WTC11 (cell line): ENCODE data around the gene SIM2. TPM values are rescaled to one million over a fixed set of nuclear protein-coding genes. Genes with fewer than 3 reads are reported as not detected.

Experiments used
- ATAC-seq: fragments of 200-7000 bp; cut with Tn5 transposase; 2 replicates; pipeline ENCODE4 v1.10.0; 2021; ENCODE audit warnings: mild to moderate bottlenecking, moderate library complexity
- CTCF ChIA-PET: fragments of 300-600 bp; sonication (Branson Sonifier 250); formaldehyde crosslinking; loops from one replicate; lab custom pipeline; 2021; ENCODE audit warnings: antibody characterized with exemption; lab: Charles Lee
- POLR2A ChIA-PET: fragments of 350-600 bp; sonication (Branson Sonifier 250); formaldehyde crosslinking; loops from one replicate; lab custom pipeline; 2021; ENCODE audit warnings: antibody characterized with exemption; lab: Charles Lee
- DNase-seq: peaks from one replicate; pipeline ENCODE4 v3.0.0; 2021; ENCODE audit warnings: low spot score
- H3K27ac Mint-ChIP-seq: 2 replicates; pipeline ENCODE4 v1.8.0; 2021; ENCODE audit warnings: mixed read lengths
- H3K27me3 Mint-ChIP-seq: 2 replicates; pipeline ENCODE4 v1.8.0; 2021; ENCODE audit warnings: low read depth, mild to moderate bottlenecking, moderate library complexity, mixed read lengths
- H3K36me3 Mint-ChIP-seq: 2 replicates; pipeline ENCODE4 v1.8.0; 2021; ENCODE audit warnings: mixed read lengths
- H3K4me1 Mint-ChIP-seq: 2 replicates; pipeline ENCODE4 v1.8.0; 2022; ENCODE audit warnings: mixed read lengths
- H3K4me3 Mint-ChIP-seq: 2 replicates; pipeline ENCODE4 v1.8.0; 2021; ENCODE audit warnings: mild to moderate bottlenecking, moderate library complexity, mixed read lengths
- H3K9me3 Mint-ChIP-seq: 2 replicates; pipeline ENCODE4 v1.8.0; 2021; ENCODE audit warnings: mixed read lengths
- CREB1 ChIP-seq: sonication (generic); formaldehyde crosslinking; IDR thresholded peaks from 2 replicates; pipeline ENCODE4 v1.8.0; 2023; ENCODE audit warnings: mild to moderate bottlenecking, missing genetic modification reagents
- FOXP1 ChIP-seq: sonication (generic); formaldehyde crosslinking; IDR thresholded peaks from 2 replicates; pipeline ENCODE4 v1.8.0; 2022; ENCODE audit warnings: missing genetic modification reagents, mild to moderate bottlenecking, moderate library complexity, borderline replicate concordance
- GTF2I ChIP-seq: fragments of 250-450 bp; sonication (Bioruptor Pico); conservative IDR thresholded peaks from 2 replicates; pipeline ENCODE4 v1.4.0; 2021; ENCODE audit warnings: mild to moderate bottlenecking
- KAT7 ChIP-seq: sonication (generic); formaldehyde crosslinking; IDR thresholded peaks from 2 replicates; pipeline ENCODE4 v1.8.1; 2023; ENCODE audit warnings: missing genetic modification reagents, mild to moderate bottlenecking, borderline replicate concordance
- MXD4 ChIP-seq: fragments of 250-450 bp; sonication (Bioruptor Pico); IDR thresholded peaks from 2 replicates; pipeline ENCODE4 v1.8.0; 2021; ENCODE audit warnings: mild to moderate bottlenecking, moderate library complexity, borderline replicate concordance
- NFATC4 ChIP-seq: fragments of 250-450 bp; sonication (Bioruptor Pico); IDR thresholded peaks from 2 replicates; pipeline ENCODE4 v1.9.0; 2021; ENCODE audit warnings: mild to moderate bottlenecking
- PRRX2 ChIP-seq: fragments of 250-450 bp; sonication (Bioruptor Pico); IDR thresholded peaks from 2 replicates; pipeline ENCODE4 v1.8.0; 2021; ENCODE audit warnings: mild to moderate bottlenecking
- RORB ChIP-seq: fragments of 250-450 bp; sonication (Bioruptor Pico); IDR thresholded peaks from 2 replicates; pipeline ENCODE4 v1.9.0; 2021; ENCODE audit warnings: mild to moderate bottlenecking
- TEAD4 ChIP-seq: sonication (generic); formaldehyde crosslinking; IDR thresholded peaks from 2 replicates; pipeline ENCODE4 v1.8.0; 2022; ENCODE audit warnings: mild to moderate bottlenecking, missing genetic modification reagents
- ZBTB21 ChIP-seq: sonication (generic); formaldehyde crosslinking; IDR thresholded peaks from 2 replicates; pipeline ENCODE4 v1.8.1; 2023; ENCODE audit warnings: mild to moderate bottlenecking, missing genetic modification reagents, borderline replicate concordance
- total RNA-seq: library from RNA; stranded (reverse); gene quantifications from 3 replicates; pipeline ENCODE4 v1.2.3, GENCODE V29; 2021
- TF ChIP-seq, protein P1 (sequence below): sonication (generic); formaldehyde crosslinking; IDR thresholded peaks from 2 replicates; pipeline ENCODE4 v1.8.1; 2023; ENCODE audit warnings: mild to moderate bottlenecking, missing genetic modification reagents, borderline replicate concordance
- TF ChIP-seq, protein P2 (sequence below): sonication (generic); formaldehyde crosslinking; IDR thresholded peaks from 2 replicates; pipeline ENCODE4 v1.8.0; 2023; ENCODE audit warnings: missing genetic modification reagents, mild to moderate bottlenecking, borderline replicate concordance
- TF ChIP-seq, protein P3 (sequence below): fragments of 250-450 bp; sonication (Bioruptor Pico); IDR thresholded peaks from 2 replicates; pipeline ENCODE4 v1.9.0; 2021; ENCODE audit warnings: moderate library complexity, mild to moderate bottlenecking, inconsistent platforms, borderline replicate concordance
- TF ChIP-seq, protein P4 (sequence below): sonication (generic); formaldehyde crosslinking; IDR thresholded peaks from 2 replicates; pipeline ENCODE4 v1.8.0; 2022; ENCODE audit warnings: mild to moderate bottlenecking, missing genetic modification reagents
- TF ChIP-seq, protein P5 (sequence below): sonication (generic); formaldehyde crosslinking; conservative IDR thresholded peaks from 2 replicates; pipeline ENCODE4 v1.8.1; 2023; ENCODE audit warnings: mild to moderate bottlenecking, low read depth, missing genetic modification reagents, moderate library complexity
- TF ChIP-seq, protein P6 (sequence below): fragments of 250-450 bp; sonication (Bioruptor Pico); IDR thresholded peaks from 2 replicates; pipeline ENCODE4 v1.9.0; 2021; ENCODE audit warnings: mild to moderate bottlenecking

The SIM2 gene
- total RNA-seq, 1 experiment from 2014 or later: 0.17 TPM

DNA sequence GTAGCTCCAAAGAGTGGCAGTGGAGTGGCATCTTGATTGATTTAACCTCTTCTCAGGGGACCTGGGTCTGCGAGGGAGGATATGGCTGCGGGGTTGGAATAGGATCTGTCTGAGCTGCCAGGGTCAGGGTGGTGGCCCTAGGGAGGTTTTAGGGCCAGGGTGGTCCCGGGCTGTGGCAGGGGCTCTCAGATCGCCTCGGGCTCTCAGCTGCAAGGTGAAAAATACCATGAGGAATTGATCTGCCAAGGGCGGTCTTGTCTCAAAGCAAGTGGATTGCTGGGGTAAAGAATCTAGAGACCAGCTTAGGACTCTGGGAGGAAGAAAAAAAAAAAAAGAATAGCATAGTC, 3.7 kb downstream of the SIM2 start:
- H3K9me3 Mint-ChIP-seq: no peaks in the 10 kb centered on the region
- H3K4me3 Mint-ChIP-seq: no peak overlapping the region
- H3K36me3 Mint-ChIP-seq: no peaks in the 10 kb centered on the region; the same call in 1 of the 2 replicates
- POLR2A ChIA-PET: no interaction called here
- no peak for DNase-seq
- ATAC-seq: no peak
- no peak overlapping the region for H3K27ac Mint-ChIP-seq
- CTCF ChIA-PET: interaction anchor here (0.7 to 2.4 kb wide), 6 partner anchors 10 to 223 kb away, joined by 3 to 11 read pairs (median 4); no protein-coding TSS in a partner anchor
- TF ChIP-seq CREB1: no peak
- no peak for TF ChIP-seq NFATC4 (CRISPR knock-in tag)
- no peak for TF ChIP-seq ZBTB21 (CRISPR knock-in tag)
- TF ChIP-seq MXD4: no peak
- TF ChIP-seq RORB: no peak
- TF ChIP-seq, protein P1, sequence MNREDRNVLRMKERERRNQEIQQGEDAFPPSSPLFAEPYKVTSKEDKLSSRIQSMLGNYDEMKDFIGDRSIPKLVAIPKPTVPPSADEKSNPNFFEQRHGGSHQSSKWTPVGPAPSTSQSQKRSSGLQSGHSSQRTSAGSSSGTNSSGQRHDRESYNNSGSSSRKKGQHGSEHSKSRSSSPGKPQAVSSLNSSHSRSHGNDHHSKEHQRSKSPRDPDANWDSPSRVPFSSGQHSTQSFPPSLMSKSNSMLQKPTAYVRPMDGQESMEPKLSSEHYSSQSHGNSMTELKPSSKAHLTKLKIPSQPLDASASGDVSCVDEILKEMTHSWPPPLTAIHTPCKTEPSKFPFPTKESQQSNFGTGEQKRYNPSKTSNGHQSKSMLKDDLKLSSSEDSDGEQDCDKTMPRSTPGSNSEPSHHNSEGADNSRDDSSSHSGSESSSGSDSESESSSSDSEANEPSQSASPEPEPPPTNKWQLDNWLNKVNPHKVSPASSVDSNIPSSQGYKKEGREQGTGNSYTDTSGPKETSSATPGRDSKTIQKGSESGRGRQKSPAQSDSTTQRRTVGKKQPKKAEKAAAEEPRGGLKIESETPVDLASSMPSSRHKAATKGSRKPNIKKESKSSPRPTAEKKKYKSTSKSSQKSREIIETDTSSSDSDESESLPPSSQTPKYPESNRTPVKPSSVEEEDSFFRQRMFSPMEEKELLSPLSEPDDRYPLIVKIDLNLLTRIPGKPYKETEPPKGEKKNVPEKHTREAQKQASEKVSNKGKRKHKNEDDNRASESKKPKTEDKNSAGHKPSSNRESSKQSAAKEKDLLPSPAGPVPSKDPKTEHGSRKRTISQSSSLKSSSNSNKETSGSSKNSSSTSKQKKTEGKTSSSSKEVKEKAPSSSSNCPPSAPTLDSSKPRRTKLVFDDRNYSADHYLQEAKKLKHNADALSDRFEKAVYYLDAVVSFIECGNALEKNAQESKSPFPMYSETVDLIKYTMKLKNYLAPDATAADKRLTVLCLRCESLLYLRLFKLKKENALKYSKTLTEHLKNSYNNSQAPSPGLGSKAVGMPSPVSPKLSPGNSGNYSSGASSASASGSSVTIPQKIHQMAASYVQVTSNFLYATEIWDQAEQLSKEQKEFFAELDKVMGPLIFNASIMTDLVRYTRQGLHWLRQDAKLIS (CRISPR knock-in tag): no peak
- no peak for TF ChIP-seq KAT7 (CRISPR knock-in tag)
- TF ChIP-seq, protein P2, sequence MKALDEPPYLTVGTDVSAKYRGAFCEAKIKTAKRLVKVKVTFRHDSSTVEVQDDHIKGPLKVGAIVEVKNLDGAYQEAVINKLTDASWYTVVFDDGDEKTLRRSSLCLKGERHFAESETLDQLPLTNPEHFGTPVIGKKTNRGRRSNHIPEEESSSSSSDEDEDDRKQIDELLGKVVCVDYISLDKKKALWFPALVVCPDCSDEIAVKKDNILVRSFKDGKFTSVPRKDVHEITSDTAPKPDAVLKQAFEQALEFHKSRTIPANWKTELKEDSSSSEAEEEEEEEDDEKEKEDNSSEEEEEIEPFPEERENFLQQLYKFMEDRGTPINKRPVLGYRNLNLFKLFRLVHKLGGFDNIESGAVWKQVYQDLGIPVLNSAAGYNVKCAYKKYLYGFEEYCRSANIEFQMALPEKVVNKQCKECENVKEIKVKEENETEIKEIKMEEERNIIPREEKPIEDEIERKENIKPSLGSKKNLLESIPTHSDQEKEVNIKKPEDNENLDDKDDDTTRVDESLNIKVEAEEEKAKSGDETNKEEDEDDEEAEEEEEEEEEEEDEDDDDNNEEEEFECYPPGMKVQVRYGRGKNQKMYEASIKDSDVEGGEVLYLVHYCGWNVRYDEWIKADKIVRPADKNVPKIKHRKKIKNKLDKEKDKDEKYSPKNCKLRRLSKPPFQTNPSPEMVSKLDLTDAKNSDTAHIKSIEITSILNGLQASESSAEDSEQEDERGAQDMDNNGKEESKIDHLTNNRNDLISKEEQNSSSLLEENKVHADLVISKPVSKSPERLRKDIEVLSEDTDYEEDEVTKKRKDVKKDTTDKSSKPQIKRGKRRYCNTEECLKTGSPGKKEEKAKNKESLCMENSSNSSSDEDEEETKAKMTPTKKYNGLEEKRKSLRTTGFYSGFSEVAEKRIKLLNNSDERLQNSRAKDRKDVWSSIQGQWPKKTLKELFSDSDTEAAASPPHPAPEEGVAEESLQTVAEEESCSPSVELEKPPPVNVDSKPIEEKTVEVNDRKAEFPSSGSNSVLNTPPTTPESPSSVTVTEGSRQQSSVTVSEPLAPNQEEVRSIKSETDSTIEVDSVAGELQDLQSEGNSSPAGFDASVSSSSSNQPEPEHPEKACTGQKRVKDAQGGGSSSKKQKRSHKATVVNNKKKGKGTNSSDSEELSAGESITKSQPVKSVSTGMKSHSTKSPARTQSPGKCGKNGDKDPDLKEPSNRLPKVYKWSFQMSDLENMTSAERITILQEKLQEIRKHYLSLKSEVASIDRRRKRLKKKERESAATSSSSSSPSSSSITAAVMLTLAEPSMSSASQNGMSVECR (CRISPR knock-in tag): no peak
- no peak for TF ChIP-seq PRRX2 (CRISPR knock-in tag)
- TF ChIP-seq TEAD4 (CRISPR knock-in tag): no peak
- peaks cover 100% of the 10 kb centered on the region for H3K27me3 Mint-ChIP-seq
- peaks cover 57% of the 10 kb centered on the region for H3K4me1 Mint-ChIP-seq

DNA sequence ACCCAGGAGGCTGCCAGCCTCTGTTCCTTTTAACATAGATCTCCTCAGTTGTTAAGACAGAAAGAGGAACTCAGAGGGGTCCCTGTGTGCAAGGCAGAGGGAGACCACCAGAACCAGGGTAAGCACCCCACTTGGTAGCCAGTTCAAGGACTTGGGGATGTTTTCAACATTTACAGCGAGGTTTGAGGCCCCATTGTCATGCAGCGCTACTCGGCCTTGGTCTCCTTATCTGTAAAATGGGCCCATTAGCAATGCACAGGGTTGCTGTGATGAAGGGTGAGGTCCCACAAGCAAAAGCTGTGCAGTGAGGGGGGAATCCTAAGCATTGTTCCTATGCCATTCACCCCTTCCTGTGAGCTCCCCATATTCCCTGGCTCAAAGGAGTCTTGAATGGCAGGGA, 4.2 kb downstream of the SIM2 start:
- CTCF ChIA-PET: interaction anchor here (1.1 to 2.4 kb wide), 2 partner anchors 11 to 198 kb away, joined by 3 to 8 read pairs; no protein-coding TSS in a partner anchor
- H3K9me3 Mint-ChIP-seq: no peaks in the 10 kb centered on the region
- DNase-seq: no peak
- peaks cover 57% of the 10 kb centered on the region for H3K4me1 Mint-ChIP-seq
- H3K36me3 Mint-ChIP-seq: no peaks in the 10 kb centered on the region; the same call in 1 of the 2 replicates
- no peak overlapping the region for H3K4me3 Mint-ChIP-seq
- POLR2A ChIA-PET: no interaction called here
- no peak overlapping the region for H3K27ac Mint-ChIP-seq
- 0 out of 2 replicates have a peak, but pooled peaks have one; percentile 54 for TF ChIP-seq GTF2I (CRISPR knock-in tag)
- TF ChIP-seq, protein P3, sequence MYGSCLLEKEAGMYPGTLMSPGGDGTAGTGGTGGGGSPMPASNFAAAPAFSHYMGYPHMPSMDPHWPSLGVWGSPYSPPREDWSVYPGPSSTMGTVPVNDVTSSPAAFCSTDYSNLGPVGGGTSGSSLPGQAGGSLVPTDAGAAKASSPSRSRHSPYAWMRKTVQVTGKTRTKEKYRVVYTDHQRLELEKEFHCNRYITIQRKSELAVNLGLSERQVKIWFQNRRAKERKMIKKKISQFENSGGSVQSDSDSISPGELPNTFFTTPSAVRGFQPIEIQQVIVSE (CRISPR knock-in tag): no peak
- peaks cover 100% of the 10 kb centered on the region for H3K27me3 Mint-ChIP-seq
- ATAC-seq: no peak

DNA sequence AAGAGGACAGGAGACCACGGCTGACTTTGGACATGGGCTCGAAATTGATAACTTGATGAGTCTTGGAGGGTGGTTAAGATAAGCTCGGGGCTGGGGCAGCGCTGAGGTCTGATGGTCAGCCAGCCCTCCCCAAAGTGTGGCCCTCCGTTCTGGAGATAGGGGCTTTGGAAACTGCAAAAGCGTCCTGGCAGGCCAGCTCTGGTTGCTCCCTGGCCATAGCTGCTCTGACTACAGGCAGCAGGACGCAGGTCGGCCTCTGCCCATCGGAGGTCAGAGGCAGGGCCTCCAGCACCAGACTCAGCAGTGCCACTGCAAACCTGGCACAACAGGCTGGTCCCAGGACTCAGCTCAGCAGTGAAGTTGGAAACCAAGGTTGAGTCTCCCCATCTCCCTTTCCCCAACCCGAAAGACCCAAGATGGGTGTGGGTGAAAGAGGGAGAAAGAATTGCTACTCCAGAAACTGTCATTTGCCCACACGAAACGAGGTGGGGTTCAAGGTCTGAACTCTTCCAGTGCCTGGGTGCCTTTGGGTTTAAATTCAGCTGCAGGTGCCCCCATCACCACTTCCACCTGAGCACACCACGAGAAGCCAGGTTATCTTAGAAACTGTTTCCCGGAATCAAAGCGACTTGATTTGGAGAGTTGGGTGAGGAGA, 4.8 kb downstream of the SIM2 start:
- H3K36me3 Mint-ChIP-seq: no peaks in the 10 kb centered on the region; the same call in 1 of the 2 replicates
- peaks cover 63% of the 10 kb centered on the region for H3K4me1 Mint-ChIP-seq
- H3K27me3 Mint-ChIP-seq: peaks cover 100% of the 10 kb centered on the region
- DNase-seq (no peak), ATAC-seq (no peak)
- CTCF ChIA-PET: no interaction called here
- H3K27ac Mint-ChIP-seq: no peak overlapping the region
- H3K4me3 Mint-ChIP-seq: peak overlapping the region; percentile 51
- POLR2A ChIA-PET: no interaction called here
- no peaks in the 10 kb centered on the region for H3K9me3 Mint-ChIP-seq
- TF ChIP-seq, protein P4, sequence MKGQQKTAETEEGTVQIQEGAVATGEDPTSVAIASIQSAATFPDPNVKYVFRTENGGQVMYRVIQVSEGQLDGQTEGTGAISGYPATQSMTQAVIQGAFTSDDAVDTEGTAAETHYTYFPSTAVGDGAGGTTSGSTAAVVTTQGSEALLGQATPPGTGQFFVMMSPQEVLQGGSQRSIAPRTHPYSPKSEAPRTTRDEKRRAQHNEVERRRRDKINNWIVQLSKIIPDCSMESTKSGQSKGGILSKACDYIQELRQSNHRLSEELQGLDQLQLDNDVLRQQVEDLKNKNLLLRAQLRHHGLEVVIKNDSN: no peak
- TF ChIP-seq, protein P5, sequence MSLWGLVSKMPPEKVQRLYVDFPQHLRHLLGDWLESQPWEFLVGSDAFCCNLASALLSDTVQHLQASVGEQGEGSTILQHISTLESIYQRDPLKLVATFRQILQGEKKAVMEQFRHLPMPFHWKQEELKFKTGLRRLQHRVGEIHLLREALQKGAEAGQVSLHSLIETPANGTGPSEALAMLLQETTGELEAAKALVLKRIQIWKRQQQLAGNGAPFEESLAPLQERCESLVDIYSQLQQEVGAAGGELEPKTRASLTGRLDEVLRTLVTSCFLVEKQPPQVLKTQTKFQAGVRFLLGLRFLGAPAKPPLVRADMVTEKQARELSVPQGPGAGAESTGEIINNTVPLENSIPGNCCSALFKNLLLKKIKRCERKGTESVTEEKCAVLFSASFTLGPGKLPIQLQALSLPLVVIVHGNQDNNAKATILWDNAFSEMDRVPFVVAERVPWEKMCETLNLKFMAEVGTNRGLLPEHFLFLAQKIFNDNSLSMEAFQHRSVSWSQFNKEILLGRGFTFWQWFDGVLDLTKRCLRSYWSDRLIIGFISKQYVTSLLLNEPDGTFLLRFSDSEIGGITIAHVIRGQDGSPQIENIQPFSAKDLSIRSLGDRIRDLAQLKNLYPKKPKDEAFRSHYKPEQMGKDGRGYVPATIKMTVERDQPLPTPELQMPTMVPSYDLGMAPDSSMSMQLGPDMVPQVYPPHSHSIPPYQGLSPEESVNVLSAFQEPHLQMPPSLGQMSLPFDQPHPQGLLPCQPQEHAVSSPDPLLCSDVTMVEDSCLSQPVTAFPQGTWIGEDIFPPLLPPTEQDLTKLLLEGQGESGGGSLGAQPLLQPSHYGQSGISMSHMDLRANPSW (CRISPR knock-in tag): no peak
- TF ChIP-seq, protein P6, sequence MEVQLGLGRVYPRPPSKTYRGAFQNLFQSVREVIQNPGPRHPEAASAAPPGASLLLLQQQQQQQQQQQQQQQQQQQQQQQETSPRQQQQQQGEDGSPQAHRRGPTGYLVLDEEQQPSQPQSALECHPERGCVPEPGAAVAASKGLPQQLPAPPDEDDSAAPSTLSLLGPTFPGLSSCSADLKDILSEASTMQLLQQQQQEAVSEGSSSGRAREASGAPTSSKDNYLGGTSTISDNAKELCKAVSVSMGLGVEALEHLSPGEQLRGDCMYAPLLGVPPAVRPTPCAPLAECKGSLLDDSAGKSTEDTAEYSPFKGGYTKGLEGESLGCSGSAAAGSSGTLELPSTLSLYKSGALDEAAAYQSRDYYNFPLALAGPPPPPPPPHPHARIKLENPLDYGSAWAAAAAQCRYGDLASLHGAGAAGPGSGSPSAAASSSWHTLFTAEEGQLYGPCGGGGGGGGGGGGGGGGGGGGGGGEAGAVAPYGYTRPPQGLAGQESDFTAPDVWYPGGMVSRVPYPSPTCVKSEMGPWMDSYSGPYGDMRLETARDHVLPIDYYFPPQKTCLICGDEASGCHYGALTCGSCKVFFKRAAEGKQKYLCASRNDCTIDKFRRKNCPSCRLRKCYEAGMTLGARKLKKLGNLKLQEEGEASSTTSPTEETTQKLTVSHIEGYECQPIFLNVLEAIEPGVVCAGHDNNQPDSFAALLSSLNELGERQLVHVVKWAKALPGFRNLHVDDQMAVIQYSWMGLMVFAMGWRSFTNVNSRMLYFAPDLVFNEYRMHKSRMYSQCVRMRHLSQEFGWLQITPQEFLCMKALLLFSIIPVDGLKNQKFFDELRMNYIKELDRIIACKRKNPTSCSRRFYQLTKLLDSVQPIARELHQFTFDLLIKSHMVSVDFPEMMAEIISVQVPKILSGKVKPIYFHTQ (CRISPR knock-in tag): no peak
- no peak for TF ChIP-seq FOXP1 (CRISPR knock-in tag)
